ENCODE measurements around the gene ISX. TPM values are rescaled to one million over a fixed set of nuclear protein-coding genes. Genes with fewer than 3 reads are reported as not detected.

ISX gene
- total RNA-seq, 4 donors from 2014 or later, result not detected

DNA sequence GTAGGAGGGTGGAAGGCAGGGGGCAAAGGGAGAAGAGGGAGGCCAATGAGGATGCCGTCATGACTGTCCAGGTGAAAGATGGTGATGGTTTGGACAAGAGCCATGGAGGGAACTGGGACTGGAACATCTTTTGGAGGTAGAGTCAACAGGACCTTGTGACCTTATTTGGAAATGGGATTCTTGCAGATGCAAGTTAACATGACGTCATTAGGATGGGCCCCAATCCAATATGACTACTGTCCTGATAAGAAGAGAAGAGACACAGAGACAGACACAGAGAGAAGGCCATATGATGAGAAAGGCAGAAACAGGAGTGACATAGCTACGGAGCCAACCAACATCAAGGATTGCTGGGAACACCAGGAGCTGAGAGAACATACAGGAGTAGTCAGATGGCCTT, 31.0 kb upstream of the ISX start:
- Histone ChIP-seq H3K36me3 (no peaks in the 10 kb centered on the region), H3K4me3 (no peak overlapping the region), H3K9me3 (peaks cover 0 to 3% (median 0%) of the 10 kb centered on the region in 4 donors), H3K27me3 (no peaks in the 10 kb centered on the region), H3K4me1 (no peaks in the 10 kb centered on the region), H3K27ac (no peak overlapping the region)
- TF ChIP-seq, protein P1, sequence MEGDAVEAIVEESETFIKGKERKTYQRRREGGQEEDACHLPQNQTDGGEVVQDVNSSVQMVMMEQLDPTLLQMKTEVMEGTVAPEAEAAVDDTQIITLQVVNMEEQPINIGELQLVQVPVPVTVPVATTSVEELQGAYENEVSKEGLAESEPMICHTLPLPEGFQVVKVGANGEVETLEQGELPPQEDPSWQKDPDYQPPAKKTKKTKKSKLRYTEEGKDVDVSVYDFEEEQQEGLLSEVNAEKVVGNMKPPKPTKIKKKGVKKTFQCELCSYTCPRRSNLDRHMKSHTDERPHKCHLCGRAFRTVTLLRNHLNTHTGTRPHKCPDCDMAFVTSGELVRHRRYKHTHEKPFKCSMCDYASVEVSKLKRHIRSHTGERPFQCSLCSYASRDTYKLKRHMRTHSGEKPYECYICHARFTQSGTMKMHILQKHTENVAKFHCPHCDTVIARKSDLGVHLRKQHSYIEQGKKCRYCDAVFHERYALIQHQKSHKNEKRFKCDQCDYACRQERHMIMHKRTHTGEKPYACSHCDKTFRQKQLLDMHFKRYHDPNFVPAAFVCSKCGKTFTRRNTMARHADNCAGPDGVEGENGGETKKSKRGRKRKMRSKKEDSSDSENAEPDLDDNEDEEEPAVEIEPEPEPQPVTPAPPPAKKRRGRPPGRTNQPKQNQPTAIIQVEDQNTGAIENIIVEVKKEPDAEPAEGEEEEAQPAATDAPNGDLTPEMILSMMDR (IDR thresholded peaks at IDR 0.05), result no peak
- TF ChIP-seq EP300 (IDR thresholded peaks at IDR 0.05) (no peak), POLR2A (IDR thresholded peaks at IDR 0.05) (no peak)
- no peak for DNase-seq (ENCODE audit: low spot score in 2 of 2)
- 41 to 66% methylated on average over 3 of the region's 3 CpGs for WGBS, 2 donors

DNA sequence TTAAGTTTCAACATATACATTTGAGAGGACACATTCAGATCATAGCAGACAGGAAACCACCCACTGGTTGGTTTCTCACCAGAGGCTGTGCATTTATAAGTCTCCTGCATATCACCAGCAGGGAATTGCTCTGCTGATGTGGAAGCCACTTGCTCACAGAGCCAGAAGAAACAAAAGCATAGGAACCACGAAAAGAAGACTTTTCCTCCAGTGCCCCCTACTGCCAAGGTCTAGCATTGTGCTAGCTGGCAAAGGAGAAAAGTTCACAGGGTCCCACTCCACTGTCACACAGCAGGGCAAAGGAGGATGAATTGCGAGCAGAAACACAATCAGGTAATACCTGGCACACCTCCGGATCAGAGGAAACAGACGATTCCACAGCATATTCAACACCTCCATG, 28.9 kb upstream of the ISX start:
- Histone ChIP-seq H3K4me3 (no peak overlapping the region), H3K36me3 (no peaks in the 10 kb centered on the region), H3K27ac (no peak overlapping the region), H3K9me3 (peaks cover 0 to 8% (median 0%) of the 10 kb centered on the region in 4 donors), H3K27me3 (no peaks in the 10 kb centered on the region), H3K4me1 (no peaks in the 10 kb centered on the region)
- no peak for DNase-seq (ENCODE audit: low spot score in 2 of 2)
- TF ChIP-seq EP300 (IDR thresholded peaks at IDR 0.05), result no peak
- TF ChIP-seq, protein P1 (IDR thresholded peaks at IDR 0.05), result no peak
- 61 to 68% methylated on average over 4 of the region's 4 CpGs for WGBS, 2 donors

DNA sequence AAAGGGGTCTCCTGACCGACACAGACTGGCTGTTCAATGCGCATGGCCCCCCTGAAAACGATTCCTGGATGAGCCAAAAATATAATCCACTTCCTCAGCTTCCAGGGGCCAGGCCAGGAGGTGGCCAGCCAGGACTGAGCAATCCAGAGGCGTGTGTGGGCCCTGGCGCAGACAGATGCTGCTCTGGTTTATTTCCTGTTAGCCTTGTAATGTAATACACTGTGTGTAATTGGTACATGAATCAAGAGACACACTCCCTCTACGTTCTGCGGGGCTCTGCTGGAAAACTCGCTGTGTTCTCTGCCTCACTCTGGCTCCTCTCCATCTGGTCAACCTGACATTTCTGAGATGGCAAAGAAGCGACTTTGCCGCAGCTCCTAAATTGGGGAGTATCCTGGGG, 26.3 kb upstream of the ISX start:
- WGBS, 2 donors, result 60 to 63% methylated on average over 10 of the region's 10 CpGs
- H3K4me1 ChIP-seq, result no peaks in the 10 kb centered on the region
- H3K36me3 ChIP-seq, result no peaks in the 10 kb centered on the region
- H3K4me3 ChIP-seq, result no peak overlapping the region
- TF ChIP-seq, protein P1 (IDR thresholded peaks at IDR 0.05), result no peak
- H3K9me3 ChIP-seq, result peaks cover 0 to 8% (median 0%) of the 10 kb centered on the region in 4 donors
- DNase-seq (ENCODE audit: low spot score in 2 of 2), result no peak
- H3K27ac ChIP-seq, result no peak overlapping the region
- H3K27me3 ChIP-seq, result no peaks in the 10 kb centered on the region

DNA sequence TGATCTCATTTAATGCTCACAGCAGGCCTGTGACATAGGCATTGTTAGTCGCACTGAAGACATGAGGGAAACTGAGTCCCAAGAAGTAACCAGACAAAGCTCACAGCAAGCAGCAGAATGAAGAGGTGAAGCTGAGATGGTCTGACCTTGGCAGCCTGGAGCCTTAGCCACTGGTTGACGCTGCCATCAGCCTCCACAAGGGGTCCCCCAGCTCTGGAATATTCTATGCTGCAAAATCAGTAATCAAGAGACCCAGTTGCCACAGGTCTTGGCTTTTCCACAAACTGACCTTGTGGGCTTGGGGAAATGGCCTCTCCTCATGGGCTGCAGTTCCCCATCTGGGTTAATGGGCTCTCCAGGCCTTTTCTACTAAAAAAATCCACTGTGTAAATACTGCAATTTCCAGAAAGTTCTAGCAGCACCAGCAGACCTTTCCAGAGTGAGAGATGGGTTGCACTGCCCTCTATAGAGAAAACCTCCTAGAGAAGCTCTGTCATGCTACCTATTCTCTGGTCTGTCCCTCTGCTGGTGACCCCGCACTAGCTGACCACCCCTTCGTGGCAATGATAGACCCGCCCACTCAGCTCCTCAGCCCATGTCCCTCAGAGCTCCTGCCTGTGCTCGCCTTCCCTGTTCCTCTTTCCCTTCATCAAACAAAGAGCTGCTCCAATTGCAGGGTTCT, 22.6 kb upstream of the ISX start:
- 61 to 72% methylated on average over 6 of the region's 6 CpGs for WGBS, 2 donors
- Histone ChIP-seq H3K27me3 (no peaks in the 10 kb centered on the region), H3K36me3 (no peaks in the 10 kb centered on the region), H3K9me3 (peaks cover 0 to 13% (median 0%) of the 10 kb centered on the region in 4 donors), H3K27ac (no peak overlapping the region), H3K4me1 (no peaks in the 10 kb centered on the region), H3K4me3 (no peak overlapping the region)
- TF ChIP-seq POLR2A (IDR thresholded peaks at IDR 0.05), result no peak
- TF ChIP-seq, protein P1 (IDR thresholded peaks at IDR 0.05), result no peak
- no peak for DNase-seq (ENCODE audit: low spot score in 2 of 2)

DNA sequence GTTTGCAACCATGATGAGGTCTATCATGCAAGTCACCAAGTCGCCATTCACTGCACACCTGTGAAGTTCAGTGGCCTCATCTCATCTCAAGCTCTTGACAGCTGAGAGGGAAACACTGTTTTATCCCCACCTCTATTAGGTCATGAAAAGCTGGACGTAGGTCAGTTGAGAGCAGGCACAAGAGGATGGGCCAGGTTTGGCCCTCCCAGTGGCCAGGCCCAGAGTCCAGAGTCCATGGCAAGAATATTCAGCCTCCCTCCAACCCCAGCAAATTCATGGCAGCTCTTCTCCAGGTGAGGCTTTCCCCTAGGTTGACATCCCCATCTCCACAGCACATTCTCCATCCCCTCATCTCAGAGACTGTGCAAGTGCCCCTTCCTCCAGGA, 22.0 kb upstream of the ISX start:
- WGBS, 2 donors, result 45 to 82% methylated on average over 2 of the region's 2 CpGs
- H3K36me3 ChIP-seq, result no peaks in the 10 kb centered on the region
- peaks cover 0 to 13% (median 0%) of the 10 kb centered on the region in 4 donors for H3K9me3 ChIP-seq
- H3K4me3 ChIP-seq, result no peak overlapping the region
- H3K4me1 ChIP-seq, result no peaks in the 10 kb centered on the region
- TF ChIP-seq EP300 (IDR thresholded peaks at IDR 0.05) (no peak), POLR2A (IDR thresholded peaks at IDR 0.05) (no peak)
- TF ChIP-seq, protein P1 (IDR thresholded peaks at IDR 0.05), result no peak
- no peak for DNase-seq (ENCODE audit: low spot score in 2 of 2)
- no peak overlapping the region for H3K27ac ChIP-seq
- no peaks in the 10 kb centered on the region for H3K27me3 ChIP-seq
